NB4 (cell line): Measurements from ENCODE around the gene BRI3.

Experiments used
- DNase-seq: peaks from one replicate; pipeline ENCODE4 v3.0.0; 2010; ENCODE audit warnings: low read depth
- H3K4me3 ChIP-seq: one replicate; pipeline ENCODE4 v1.5.1; 2011; ENCODE audit warnings: mild to moderate bottlenecking, low read depth, low read length, moderate library complexity
- CTCF ChIP-seq: IDR thresholded peaks from one replicate; pipeline ENCODE4 v1.5.1; 2012; ENCODE audit warnings: low read depth, low read length
- MAX ChIP-seq: IDR thresholded peaks from 2 replicates; pipeline ENCODE4 v1.6.1; 2011; ENCODE audit warnings: low read depth, low read length
- MYC ChIP-seq: IDR thresholded peaks from 2 replicates; pipeline ENCODE4 v1.6.1; 2011; ENCODE audit warnings: low read depth, low read length
- POLR2A ChIP-seq: IDR thresholded peaks from 2 replicates; pipeline ENCODE4 v1.6.1; 2011; ENCODE audit warnings: mild to moderate bottlenecking; ENCODE audit not compliant: insufficient read length; ENCODE audit errors: extremely low read depth

BRI3 gene

DNA sequence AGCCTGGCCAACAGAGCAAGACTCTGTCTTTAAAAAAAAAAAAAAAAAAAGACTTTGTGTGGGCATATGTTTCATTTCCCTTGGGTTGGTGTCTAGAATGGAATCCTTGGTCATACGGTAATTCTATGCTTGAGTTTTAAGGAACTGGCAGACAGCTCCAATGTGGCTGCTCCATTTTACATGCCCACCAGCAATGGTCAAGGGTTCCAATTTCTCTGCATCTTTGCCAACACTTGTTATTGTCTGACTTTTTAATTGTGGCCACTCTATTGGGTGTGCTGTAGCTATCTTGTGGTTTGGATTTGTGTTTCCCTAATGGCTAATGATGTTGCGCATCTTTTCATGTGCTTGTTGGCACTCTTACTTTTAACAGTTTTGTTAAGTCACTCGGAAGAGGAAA is 57.6 kb downstream of the BRI3 start:
- no peak for DNase-seq
- no peak overlapping the region for H3K4me3 ChIP-seq
- TF ChIP-seq POLR2A (no peak), CTCF (no peak), MYC (no peak), MAX (no peak)

DNA sequence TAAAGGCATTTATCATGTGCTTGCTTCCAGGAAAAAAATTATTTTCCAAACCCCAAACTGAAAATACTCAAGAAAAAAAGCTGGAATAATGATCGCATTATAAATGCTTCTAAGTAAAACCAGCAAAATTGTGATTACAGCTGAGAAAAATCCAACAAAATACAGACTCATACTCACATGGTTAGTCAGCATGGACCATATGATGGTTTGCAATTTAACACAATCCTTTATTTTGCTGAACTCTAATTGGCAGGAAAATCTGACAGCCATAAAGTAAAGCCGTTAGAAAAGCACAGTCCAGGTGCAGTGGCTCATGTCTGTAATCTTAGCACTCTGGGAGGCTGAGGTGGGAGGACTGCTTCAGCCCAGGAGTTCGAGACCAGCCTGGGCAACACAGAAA is 59.6 kb downstream of the BRI3 start:
- H3K4me3 ChIP-seq, result no peak overlapping the region
- DNase-seq, result no peak
- TF ChIP-seq POLR2A (no peak), MYC (no peak), CTCF (no peak), MAX (no peak)
